Tibial artery (tissue), 4 donors: ENCODE results near the gene PRAC2.

Experiments used
- DNase-seq, 2 donors: peaks; one replicate each; pipeline ENCODE4 v3.0.0-alpha.2; 2019
- H3K27ac ChIP-seq, 2 donors: fragments of 200-600 bp; sonication (generic) in 1 of 2; 1 replicate in 1 of 2; 2 replicates in 1 of 2; pipeline ENCODE4 v1.5.1; 2018 to 2019; ENCODE audit warnings: mild to moderate bottlenecking in 1 of 2
- H3K27me3 ChIP-seq, 2 donors: fragments of 200-600 bp; sonication (generic) in 1 of 2; one replicate each; pipeline versions ENCODE4 v1.5.1 to v1.6.0; 2016 to 2019
- H3K36me3 ChIP-seq, 3 donors: fragments of 200-600 bp; sonication (generic) in 2 of 3; one replicate each; pipeline ENCODE4 v1.5.1; 2016 to 2019; ENCODE audit warnings: mild to moderate bottlenecking in 2 of 3
- H3K4me1 ChIP-seq, 4 donors: fragments of 200-600 bp; sonication (generic) in 2 of 4; 1 replicate in 3 of 4; 2 replicates in 1 of 4; pipeline ENCODE4 v1.5.1; 2016 to 2019
- H3K4me3 ChIP-seq, 2 donors: fragments of 200-600 bp; sonication (generic) in 1 of 2; 1 replicate in 1 of 2; 2 replicates in 1 of 2; pipeline ENCODE4 v1.5.1; 2018 to 2019; ENCODE audit warnings: mild to moderate bottlenecking in 2 of 2
- H3K9me3 ChIP-seq, 3 donors: fragments of 200-600 bp; sonication (generic) in 1 of 3; one replicate each; pipeline ENCODE4 v1.5.1; 2016 to 2019
- CTCF ChIP-seq, 2 experiments: fragments of 200-600 bp in 1 of 2; fragments of 450-650 bp in 1 of 2; IDR thresholded peaks; one replicate each; pipeline ENCODE4 v1.5.1; 2017 to 2019; ENCODE audit warnings: antibody characterized with exemption in 2 of 2, mild to moderate bottlenecking in 1 of 2, moderate library complexity in 1 of 2
- intact Hi-C: fragments of 100-400 bp; cut with DNase I; formaldehyde crosslinking; loops from one replicate; pipeline ENCODE4 v1.15.0; 2023; ENCODE audit warnings: low total_unique reads

The PRAC2 gene

DNA sequence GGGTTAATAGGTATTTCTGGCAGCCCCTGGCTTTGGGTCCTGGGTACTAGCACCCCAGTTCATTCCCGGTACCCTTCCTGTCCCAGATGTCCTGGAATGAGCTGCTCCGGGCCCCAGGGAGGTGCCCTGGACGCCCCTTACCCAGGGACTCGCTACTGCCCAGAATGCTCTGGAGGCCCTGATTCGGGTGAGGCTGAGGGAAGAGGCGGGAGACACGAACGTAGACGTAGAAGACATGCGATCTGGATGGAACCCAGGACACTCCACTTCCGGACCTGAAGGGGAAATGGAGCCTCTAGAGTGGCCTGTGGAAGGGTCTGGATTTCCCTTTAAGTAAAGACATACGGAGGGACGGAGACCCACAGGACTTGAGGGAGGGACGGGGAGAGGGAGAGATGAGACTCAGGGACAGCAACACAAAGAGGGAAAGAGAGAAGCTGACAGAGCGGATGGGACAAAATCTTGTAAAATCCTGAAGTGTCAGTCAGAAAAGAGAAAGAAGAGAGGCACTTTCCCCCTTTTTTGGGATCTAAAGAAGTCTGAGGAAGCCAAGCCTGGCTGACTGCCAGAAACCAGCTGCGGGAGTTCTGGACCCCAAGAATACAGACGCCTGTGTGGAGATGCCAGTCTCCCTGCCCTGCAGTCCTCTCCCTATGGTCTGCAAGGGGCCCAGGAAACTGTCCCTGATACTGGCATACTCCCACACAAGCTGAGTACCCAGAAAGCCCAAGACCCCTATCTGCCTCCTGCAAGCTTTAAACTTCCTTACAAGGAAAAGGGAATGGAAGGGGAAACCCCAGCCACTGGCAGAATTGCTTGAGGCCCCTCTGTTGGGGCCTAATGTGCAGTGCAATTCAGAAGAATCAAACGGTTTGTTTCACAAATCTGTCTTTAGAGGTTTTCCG lies 6.6 kb downstream of the PRAC2 start:
- Histone ChIP-seq H3K9me3 (no peaks in the 10 kb centered on the region), H3K4me3 (no peak overlapping the region), H3K36me3 (no peaks in the 10 kb centered on the region), H3K27me3 (peaks cover 6 to 100% of the 10 kb centered on the region in 2 donors), H3K4me1 (peaks cover 0 to 37% (median 21%) of the 10 kb centered on the region in 4 donors), H3K27ac (no peak overlapping the region)
- DNase-seq = no peak
- TF ChIP-seq CTCF (IDR thresholded peaks at IDR 0.05) = no peak
- intact Hi-C loops = loop anchor here (5.0 to 10.0 kb wide), 2 partner anchors 63 to 155 kb away; no protein-coding TSS in a partner anchor

- Histone ChIP-seq H3K36me3 (no peaks in the 10 kb centered on the region), H3K27ac (no peak overlapping the region), H3K27me3 (peaks cover 2 to 100% of the 10 kb centered on the region in 2 donors), H3K4me1 (peaks cover 0 to 31% (median 16%) of the 10 kb centered on the region in 4 donors), H3K4me3 (no peak overlapping the region), H3K9me3 (no peaks in the 10 kb centered on the region)
- intact Hi-C loops = no loop called here
- no peak for TF ChIP-seq CTCF (IDR thresholded peaks at IDR 0.05)
- DNase-seq = no peak
Measured at GRCh38 chr17:48730240-48730550, 7.2 kb downstream of the PRAC2 start.

DNA sequence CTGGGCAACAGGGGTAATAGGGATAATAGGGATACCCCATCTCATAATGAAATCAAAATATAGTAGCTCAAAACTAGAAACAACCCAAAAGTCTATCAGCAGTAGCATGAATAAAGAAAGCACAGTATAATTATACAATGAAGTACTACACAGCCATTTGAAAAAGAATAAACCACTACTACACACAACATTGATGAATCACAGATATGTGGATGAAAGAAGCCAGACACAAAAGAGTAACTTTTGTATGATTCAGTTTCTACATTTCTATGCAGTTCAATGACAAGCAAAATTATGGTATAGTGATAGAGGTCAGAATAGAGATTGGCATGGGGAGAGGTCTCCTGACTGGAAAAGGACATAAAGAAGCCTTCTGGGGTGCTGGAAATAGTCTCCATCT lies 8.4 kb downstream of the PRAC2 start:
- H3K4me1 ChIP-seq = peaks cover 0 to 27% (median 15%) of the 10 kb centered on the region in 4 donors
- TF ChIP-seq CTCF (IDR thresholded peaks at IDR 0.05) = no peak
- intact Hi-C loops = no loop called here
- no peaks in the 10 kb centered on the region for H3K9me3 ChIP-seq
- DNase-seq = no peak
- H3K36me3 ChIP-seq = no peaks in the 10 kb centered on the region
- no peak overlapping the region for H3K4me3 ChIP-seq
- no peak overlapping the region for H3K27ac ChIP-seq
- H3K27me3 ChIP-seq = peaks cover 2 to 100% of the 10 kb centered on the region in 2 donors

- no peak for TF ChIP-seq CTCF (IDR thresholded peaks at IDR 0.05)
- Histone ChIP-seq H3K27ac (no peak overlapping the region), H3K4me3 (no peak overlapping the region), H3K9me3 (no peaks in the 10 kb centered on the region), H3K4me1 (peaks cover 0 to 27% (median 15%) of the 10 kb centered on the region in 4 donors), H3K27me3 (peaks cover 0 to 98% of the 10 kb centered on the region in 2 donors), H3K36me3 (no peaks in the 10 kb centered on the region)
- intact Hi-C loops = no loop called here
- peak in 1 of 2 donors; percentile 53 for DNase-seq
Measured at GRCh38 chr17:48732688-48733629, 10.0 kb downstream of the PRAC2 start.

DNA sequence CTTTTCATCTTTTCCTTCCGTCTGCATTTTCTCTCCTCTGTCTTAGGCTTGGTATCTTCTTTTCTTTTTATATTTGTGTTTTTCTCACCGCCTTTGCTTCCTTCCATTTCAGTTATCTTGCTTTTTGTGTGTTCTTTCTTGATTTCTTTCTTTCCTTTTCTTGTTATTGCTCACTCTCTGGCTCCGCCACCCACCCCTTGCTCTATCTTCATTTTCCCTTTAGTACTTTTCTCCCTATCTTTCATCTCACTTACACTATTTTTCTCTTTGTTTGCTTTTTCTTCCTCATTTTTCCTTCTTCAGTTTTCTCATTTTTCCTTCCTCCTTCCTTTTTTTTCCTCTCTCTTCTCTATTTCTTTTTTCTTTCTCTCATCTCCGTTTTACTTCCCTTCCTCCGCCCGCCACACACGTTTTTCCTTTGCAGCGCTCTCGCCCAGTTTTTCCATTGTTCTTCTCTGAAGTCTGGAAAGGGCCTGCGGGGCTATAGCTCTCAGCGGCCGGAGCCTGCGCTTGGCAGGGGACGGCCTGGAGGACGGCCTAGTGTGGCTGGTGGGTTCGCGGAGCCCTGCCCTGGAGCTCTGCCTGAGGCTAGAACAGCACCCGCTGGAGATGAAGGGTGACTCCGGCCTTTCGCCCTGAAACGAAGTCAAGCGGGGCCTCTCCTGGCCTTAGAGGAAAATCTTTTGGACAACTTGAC lies 10.8 kb downstream of the PRAC2 start:
- TF ChIP-seq CTCF (IDR thresholded peaks at IDR 0.05) = no peak
- Histone ChIP-seq H3K36me3 (no peaks in the 10 kb centered on the region), H3K27me3 (peaks cover 0 to 98% of the 10 kb centered on the region in 2 donors), H3K4me1 (peaks cover 0 to 19% (median 8%) of the 10 kb centered on the region in 4 donors), H3K4me3 (no peak overlapping the region), H3K27ac (no peak overlapping the region), H3K9me3 (no peaks in the 10 kb centered on the region)
- DNase-seq = peak in 1 of 2 donors; percentile 23
- intact Hi-C loops = no loop called here
